ENCODE data around the gene RAP1GAP2. TPM values are rescaled to one million over a fixed set of nuclear protein-coding genes. Genes with fewer than 3 reads are reported as not detected.
"Not testable (repeated sequence)": the region's sequence is repeated elsewhere in the genome, so short reads cannot be mapped to it uniquely, and the experiment has no call there.

Gene RAP1GAP2
- polyA plus RNA-seq, 1 of the 3 experiments (the other 2 are of a cell fraction): 22.0 TPM

DNA sequence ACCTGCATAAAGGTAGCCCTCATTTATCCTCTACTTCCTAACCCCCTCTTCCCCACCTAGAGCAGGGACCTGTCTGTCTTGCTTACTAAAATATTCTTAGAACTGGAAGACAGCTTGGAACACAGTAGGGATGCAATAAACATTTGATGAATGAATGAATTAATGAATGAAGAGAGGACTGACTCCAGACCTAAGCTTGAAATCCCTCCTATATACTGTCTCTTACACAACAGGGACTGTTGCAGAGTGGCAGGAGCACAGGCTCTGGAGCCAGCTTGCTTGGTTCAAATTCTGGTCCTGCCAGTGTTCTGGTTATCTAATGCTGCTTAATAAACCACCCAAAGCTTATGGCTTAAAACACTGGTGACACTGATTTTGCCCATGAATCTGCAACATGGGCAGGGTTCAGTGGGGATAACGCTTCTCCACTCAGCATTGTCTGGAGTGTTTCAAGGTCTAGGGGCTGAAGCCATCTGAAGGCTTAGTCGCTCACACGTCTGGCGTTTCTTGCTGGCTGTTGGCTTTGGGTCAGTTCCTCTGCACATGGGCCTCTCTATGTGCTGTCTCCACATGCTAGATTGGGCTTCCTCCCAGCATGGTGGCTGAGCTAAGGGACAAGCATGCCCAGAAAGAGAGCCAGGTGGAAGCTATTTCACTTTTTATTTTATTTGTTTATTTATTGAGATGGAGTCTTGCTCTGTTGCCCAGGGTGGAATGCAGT, 12.8 kb upstream of the RAP1GAP2 start (continued):
- TF ChIP-seq FOXJ3 (CRISPR knock-in tag; IDR thresholded peaks at IDR 0.05): no peak

DNA sequence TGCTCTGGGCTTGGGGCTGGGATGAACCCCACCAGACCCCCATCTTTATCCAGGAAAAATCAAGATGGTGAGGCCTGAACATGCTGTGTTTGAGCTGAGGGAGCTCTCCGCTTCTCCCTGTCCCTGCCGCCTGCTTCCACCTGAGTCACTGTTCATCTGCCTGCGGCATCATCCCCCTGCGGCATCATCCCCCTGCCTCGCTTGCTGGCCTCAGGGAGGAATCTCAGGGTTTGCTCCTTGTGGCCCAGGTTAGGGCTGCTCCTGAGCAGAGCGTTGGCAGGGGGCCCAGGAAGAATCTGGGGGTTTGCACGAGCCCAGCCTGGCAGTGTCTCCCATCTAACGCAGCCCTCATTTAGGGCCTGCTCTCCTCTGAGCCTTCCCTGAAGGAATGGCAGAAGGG, 11.4 kb upstream of the RAP1GAP2 start:
- H3K36me3 ChIP-seq (replicated peaks in 1 of 2; ENCODE audit: control insufficient read depth in 1 of 2, insufficient read depth in 2 of 2, low read length in 1 of 2): no peaks in the 10 kb centered on the region
- no peaks in the 10 kb centered on the region for H4K20me1 ChIP-seq (ENCODE audit: insufficient read depth)
- H3K4me2 ChIP-seq: no peak overlapping the region
- peaks cover 0 to 7% of the 10 kb centered on the region in 2 experiments; a peak in 1 of 4 replicates for H3K4me1 ChIP-seq (ENCODE audit: control insufficient read depth in 1 of 2, insufficient read depth in 2 of 2, low read depth in 1 of 2, low read length in 1 of 2)
- WGBS (ENCODE audit: low lambda C conversion rate): 97% methylated on average over 8 of the region's 8 CpGs
- no peaks in the 10 kb centered on the region for H3F3A ChIP-seq (replicated peaks; ENCODE audit: insufficient read depth)
- no peak for DNase-seq
- no peaks in the 10 kb centered on the region for H3K79me2 ChIP-seq (ENCODE audit: insufficient read depth)
- POLR2A ChIA-PET: no interaction called here
- H3K9me2 ChIP-seq: no peaks in the 10 kb centered on the region
- CTCF ChIA-PET: interaction anchor here (1.3 to 4.8 kb wide), 6 partner anchors 8 to 750 kb away, joined by 3 to 35 read pairs (median 8); partner anchors contain the start of gene RAP1GAP2
- no peak overlapping the region for H3K9ac ChIP-seq
- H2AFZ ChIP-seq (ENCODE audit: low read depth): no peak overlapping the region
- TF ChIP-seq JUND (IDR thresholded peaks at IDR 0.05) (no peak), RCOR1 (IDR thresholded peaks at IDR 0.05; ENCODE audit: low read length) (no peak), SIN3A (IDR thresholded peaks at IDR 0.05; ENCODE audit: borderline replicate concordance, low read depth, low read length) (no peak), RXRA (IDR thresholded peaks at IDR 0.05; ENCODE audit: borderline replicate concordance, low read depth) (no peak), MXI1 (IDR thresholded peaks at IDR 0.05; ENCODE audit: low read depth, low read length) (no peak), TEAD4 (IDR thresholded peaks at IDR 0.05; ENCODE audit: borderline replicate concordance, insufficient read depth) (no peak), RFX5 (IDR thresholded peaks at IDR 0.05; ENCODE audit: low read length) (no peak), CHD2 (IDR thresholded peaks at IDR 0.05; ENCODE audit: low read length, partially characterized antibody) (no peak), GATA2 (CRISPR knock-in tag; IDR thresholded peaks at IDR 0.05) (no peak), NFIC (IDR thresholded peaks at IDR 0.05; ENCODE audit: borderline replicate concordance) (no peak), GABPA (IDR thresholded peaks at IDR 0.05; ENCODE audit: low read depth) (no peak), TAF1 (IDR thresholded peaks at IDR 0.05; ENCODE audit: borderline replicate concordance, low read depth, low read length) (no peak), FOXM1 (IDR thresholded peaks at IDR 0.05; ENCODE audit: low read depth) (no peak), EZH2phosphoT487 (IDR thresholded peaks at IDR 0.05; ENCODE audit: borderline replicate concordance, low read depth) (no peak), RAD21 (IDR thresholded peaks at IDR 0.05; ENCODE audit: low read length) (no peak)
- TF ChIP-seq, protein P1, sequence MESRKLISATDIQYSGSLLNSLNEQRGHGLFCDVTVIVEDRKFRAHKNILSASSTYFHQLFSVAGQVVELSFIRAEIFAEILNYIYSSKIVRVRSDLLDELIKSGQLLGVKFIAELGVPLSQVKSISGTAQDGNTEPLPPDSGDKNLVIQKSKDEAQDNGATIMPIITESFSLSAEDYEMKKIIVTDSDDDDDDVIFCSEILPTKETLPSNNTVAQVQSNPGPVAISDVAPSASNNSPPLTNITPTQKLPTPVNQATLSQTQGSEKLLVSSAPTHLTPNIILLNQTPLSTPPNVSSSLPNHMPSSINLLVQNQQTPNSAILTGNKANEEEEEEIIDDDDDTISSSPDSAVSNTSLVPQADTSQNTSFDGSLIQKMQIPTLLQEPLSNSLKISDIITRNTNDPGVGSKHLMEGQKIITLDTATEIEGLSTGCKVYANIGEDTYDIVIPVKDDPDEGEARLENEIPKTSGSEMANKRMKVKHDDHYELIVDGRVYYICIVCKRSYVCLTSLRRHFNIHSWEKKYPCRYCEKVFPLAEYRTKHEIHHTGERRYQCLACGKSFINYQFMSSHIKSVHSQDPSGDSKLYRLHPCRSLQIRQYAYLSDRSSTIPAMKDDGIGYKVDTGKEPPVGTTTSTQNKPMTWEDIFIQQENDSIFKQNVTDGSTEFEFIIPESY (IDR thresholded peaks at IDR 0.05; ENCODE audit: borderline replicate concordance, low read depth): no peak
- TF ChIP-seq, protein P2, sequence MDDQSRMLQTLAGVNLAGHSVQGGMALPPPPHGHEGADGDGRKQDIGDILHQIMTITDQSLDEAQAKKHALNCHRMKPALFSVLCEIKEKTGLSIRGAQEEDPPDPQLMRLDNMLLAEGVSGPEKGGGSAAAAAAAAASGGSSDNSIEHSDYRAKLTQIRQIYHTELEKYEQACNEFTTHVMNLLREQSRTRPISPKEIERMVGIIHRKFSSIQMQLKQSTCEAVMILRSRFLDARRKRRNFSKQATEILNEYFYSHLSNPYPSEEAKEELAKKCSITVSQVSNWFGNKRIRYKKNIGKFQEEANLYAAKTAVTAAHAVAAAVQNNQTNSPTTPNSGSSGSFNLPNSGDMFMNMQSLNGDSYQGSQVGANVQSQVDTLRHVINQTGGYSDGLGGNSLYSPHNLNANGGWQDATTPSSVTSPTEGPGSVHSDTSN (IDR thresholded peaks at IDR 0.05): no peak
- TF ChIP-seq, protein P3, sequence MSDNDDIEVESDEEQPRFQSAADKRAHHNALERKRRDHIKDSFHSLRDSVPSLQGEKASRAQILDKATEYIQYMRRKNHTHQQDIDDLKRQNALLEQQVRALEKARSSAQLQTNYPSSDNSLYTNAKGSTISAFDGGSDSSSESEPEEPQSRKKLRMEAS (IDR thresholded peaks at IDR 0.05; ENCODE audit: low read depth): no peak
- TF ChIP-seq, protein P4, sequence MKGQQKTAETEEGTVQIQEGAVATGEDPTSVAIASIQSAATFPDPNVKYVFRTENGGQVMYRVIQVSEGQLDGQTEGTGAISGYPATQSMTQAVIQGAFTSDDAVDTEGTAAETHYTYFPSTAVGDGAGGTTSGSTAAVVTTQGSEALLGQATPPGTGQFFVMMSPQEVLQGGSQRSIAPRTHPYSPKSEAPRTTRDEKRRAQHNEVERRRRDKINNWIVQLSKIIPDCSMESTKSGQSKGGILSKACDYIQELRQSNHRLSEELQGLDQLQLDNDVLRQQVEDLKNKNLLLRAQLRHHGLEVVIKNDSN (IDR thresholded peaks at IDR 0.05; ENCODE audit: borderline replicate concordance, low read depth): no peak
- TF ChIP-seq, protein P5, sequence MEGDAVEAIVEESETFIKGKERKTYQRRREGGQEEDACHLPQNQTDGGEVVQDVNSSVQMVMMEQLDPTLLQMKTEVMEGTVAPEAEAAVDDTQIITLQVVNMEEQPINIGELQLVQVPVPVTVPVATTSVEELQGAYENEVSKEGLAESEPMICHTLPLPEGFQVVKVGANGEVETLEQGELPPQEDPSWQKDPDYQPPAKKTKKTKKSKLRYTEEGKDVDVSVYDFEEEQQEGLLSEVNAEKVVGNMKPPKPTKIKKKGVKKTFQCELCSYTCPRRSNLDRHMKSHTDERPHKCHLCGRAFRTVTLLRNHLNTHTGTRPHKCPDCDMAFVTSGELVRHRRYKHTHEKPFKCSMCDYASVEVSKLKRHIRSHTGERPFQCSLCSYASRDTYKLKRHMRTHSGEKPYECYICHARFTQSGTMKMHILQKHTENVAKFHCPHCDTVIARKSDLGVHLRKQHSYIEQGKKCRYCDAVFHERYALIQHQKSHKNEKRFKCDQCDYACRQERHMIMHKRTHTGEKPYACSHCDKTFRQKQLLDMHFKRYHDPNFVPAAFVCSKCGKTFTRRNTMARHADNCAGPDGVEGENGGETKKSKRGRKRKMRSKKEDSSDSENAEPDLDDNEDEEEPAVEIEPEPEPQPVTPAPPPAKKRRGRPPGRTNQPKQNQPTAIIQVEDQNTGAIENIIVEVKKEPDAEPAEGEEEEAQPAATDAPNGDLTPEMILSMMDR (IDR thresholded peaks at IDR 0.05): no peak
- H3K27ac ChIP-seq (ENCODE audit: low read depth in 2 of 2, low read length in 1 of 2): no peak overlapping the region
- no peaks in the 10 kb centered on the region for H3K9me3 ChIP-seq
- no peak overlapping the region for H3K4me3 ChIP-seq (ENCODE audit: low read depth in 2 of 2, low read length in 1 of 2)
- no peaks in the 10 kb centered on the region for H3K27me3 ChIP-seq (ENCODE audit: insufficient read depth)

DNA sequence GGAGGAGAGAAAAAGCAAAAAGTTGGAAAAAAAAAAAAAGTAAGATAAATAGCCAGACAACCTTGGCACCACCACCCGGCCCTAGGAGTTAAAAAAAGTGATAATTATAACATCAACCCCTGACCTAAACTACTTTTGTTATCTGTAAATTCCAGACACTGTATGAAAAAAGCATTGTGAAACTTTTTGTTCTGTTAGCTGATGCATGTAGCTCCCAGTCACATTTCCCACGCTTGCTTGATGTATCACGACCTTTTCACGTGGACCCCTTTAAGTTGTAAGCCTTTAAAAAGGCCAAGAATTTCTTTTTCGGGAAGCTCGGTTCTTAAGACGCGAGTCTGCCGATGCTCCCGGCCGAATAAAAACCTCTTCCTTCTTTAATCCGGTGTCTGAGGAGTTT, 10.9 kb upstream of the RAP1GAP2 start:
- H3K36me3 ChIP-seq (replicated peaks in 1 of 2; ENCODE audit: control insufficient read depth in 1 of 2, insufficient read depth in 2 of 2, low read length in 1 of 2); H3K9me3 ChIP-seq; POLR2A ChIA-PET; H3K9me2 ChIP-seq; H3K27me3 ChIP-seq (ENCODE audit: insufficient read depth); H3K4me2 ChIP-seq; H3F3A ChIP-seq (replicated peaks; ENCODE audit: insufficient read depth); H4K20me1 ChIP-seq (ENCODE audit: insufficient read depth); H3K9ac ChIP-seq; H3K27ac ChIP-seq (ENCODE audit: low read depth in 2 of 2, low read length in 1 of 2); H3K79me2 ChIP-seq (ENCODE audit: insufficient read depth); DNase-seq; H3K4me1 ChIP-seq (ENCODE audit: control insufficient read depth in 1 of 2, insufficient read depth in 2 of 2, low read depth in 1 of 2, low read length in 1 of 2); H2AFZ ChIP-seq (ENCODE audit: low read depth); H3K4me3 ChIP-seq (ENCODE audit: low read depth in 2 of 2, low read length in 1 of 2): not testable (repeated sequence)
- 92% methylated on average over 12 of the region's 12 CpGs for WGBS (ENCODE audit: low lambda C conversion rate)
- CTCF ChIA-PET: interaction anchor here (0.8 to 4.8 kb wide), 16 partner anchors 8 to 862 kb away, joined by 3 to 35 read pairs (median 4); partner anchors contain the start of gene RAP1GAP2

Measured in SK-N-SH (cell line).